OCI-LY3 (cell line): Measurements from ENCODE around the gene GALNT3.

Experiments
- EZH2phosphoT487 ChIP-seq: fragments of 200-600 bp; shearing (Covaris generic); IDR thresholded peaks from 2 replicates; pipeline ENCODE4 v1.6.1; 2018; ENCODE audit warnings: antibody characterized with exemption, mixed run types, low read depth
- TF ChIP-seq, protein P1 (sequence below): fragments of 200-600, 300-600 bp; sonication (generic); IDR thresholded peaks from 2 replicates; pipeline ENCODE4 v1.5.1; 2014; ENCODE audit warnings: antibody characterized with exemption, low read length, low read depth

GRCh38 chr2:165778187-165778556, 15.9 kb downstream of the GALNT3 start:
- TF ChIP-seq, protein P1, sequence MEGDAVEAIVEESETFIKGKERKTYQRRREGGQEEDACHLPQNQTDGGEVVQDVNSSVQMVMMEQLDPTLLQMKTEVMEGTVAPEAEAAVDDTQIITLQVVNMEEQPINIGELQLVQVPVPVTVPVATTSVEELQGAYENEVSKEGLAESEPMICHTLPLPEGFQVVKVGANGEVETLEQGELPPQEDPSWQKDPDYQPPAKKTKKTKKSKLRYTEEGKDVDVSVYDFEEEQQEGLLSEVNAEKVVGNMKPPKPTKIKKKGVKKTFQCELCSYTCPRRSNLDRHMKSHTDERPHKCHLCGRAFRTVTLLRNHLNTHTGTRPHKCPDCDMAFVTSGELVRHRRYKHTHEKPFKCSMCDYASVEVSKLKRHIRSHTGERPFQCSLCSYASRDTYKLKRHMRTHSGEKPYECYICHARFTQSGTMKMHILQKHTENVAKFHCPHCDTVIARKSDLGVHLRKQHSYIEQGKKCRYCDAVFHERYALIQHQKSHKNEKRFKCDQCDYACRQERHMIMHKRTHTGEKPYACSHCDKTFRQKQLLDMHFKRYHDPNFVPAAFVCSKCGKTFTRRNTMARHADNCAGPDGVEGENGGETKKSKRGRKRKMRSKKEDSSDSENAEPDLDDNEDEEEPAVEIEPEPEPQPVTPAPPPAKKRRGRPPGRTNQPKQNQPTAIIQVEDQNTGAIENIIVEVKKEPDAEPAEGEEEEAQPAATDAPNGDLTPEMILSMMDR, result no peak
- TF ChIP-seq EZH2phosphoT487, result no peak
